IMR-90 (cell line): Measurements from ENCODE around the gene RUSC1. TPM values are rescaled to one million over a fixed set of nuclear protein-coding genes. Genes with fewer than 3 reads are reported as not detected.

Experiments
- ATAC-seq: fragments of 200-7000 bp; cut with Tn5 transposase; 2 replicates; pipeline ENCODE4 v1.9.1; 2020; ENCODE audit warnings: low read depth, mild to moderate bottlenecking, moderate library complexity
- BruUV-seq: library from RNA; stranded (reverse); fragments of 400-500 nt; replicated peaks from 2 replicates; lab custom pipeline; 2021; lab: Mats Ljungman, UMichigan
- CTCF ChIA-PET: fragments of 300-600 bp; formaldehyde crosslinking; extraction: SDS; loops from one replicate; lab custom pipeline; 2021; ENCODE audit warnings: antibody characterized with exemption; lab: Yijun Ruan, JAX
- POLR2A ChIA-PET: fragments of 300-600 bp; sonication (Branson Sonifier 250); formaldehyde crosslinking; loops from one replicate; lab custom pipeline; 2022; ENCODE audit warnings: antibody characterized with exemption; ENCODE audit not compliant: unreplicated experiment; lab: Charles Lee
- DNase-seq: peaks from one replicate; pipeline ENCODE4 v3.0.0; 2013
- H2AFZ ChIP-seq: replicated peaks from 2 replicates; pipeline ENCODE3; 2013; ENCODE audit warnings: low read length, mild to moderate bottlenecking; ENCODE audit not compliant: poor library complexity
- H2AK5ac ChIP-seq: 2 replicates; pipeline ENCODE4 v1.6.1; 2013; ENCODE audit warnings: low read depth, low read length, inconsistent platforms
- H2AK9ac ChIP-seq: replicated peaks from 2 replicates; pipeline ENCODE3; 2013; ENCODE audit warnings: mild to moderate bottlenecking, low read depth, low read length, moderate library complexity; ENCODE audit not compliant: poor library complexity
- H2BK120ac ChIP-seq: 2 replicates; pipeline ENCODE4 v1.6.1; 2013; ENCODE audit warnings: low read depth, low read length, inconsistent platforms
- H2BK15ac ChIP-seq: 3 replicates; pipeline ENCODE4 v1.6.1; 2013; ENCODE audit warnings: low read depth, low read length, inconsistent platforms
- H2BK20ac ChIP-seq: 2 replicates; pipeline ENCODE4 v1.6.1; 2013; ENCODE audit warnings: low read depth, mild to moderate bottlenecking, inconsistent platforms, low read length, moderate library complexity
- H2BK5ac ChIP-seq: 2 replicates; pipeline ENCODE4 v1.6.1; 2013; ENCODE audit warnings: mild to moderate bottlenecking, low read depth, low read length, inconsistent platforms; ENCODE audit not compliant: poor library complexity, severe bottlenecking
- H3K14ac ChIP-seq: replicated peaks from 2 replicates; pipeline ENCODE4 v1.6.1; 2013; ENCODE audit warnings: low read depth, low read length, inconsistent platforms
- H3K18ac ChIP-seq: 2 replicates; pipeline ENCODE4 v1.6.1; 2013; ENCODE audit warnings: low read depth, low read length, control low read depth
- H3K23ac ChIP-seq: 2 replicates; pipeline ENCODE4 v1.6.1; 2013; ENCODE audit warnings: low read depth, low read length, inconsistent platforms
- H3K27ac ChIP-seq: 2 replicates; pipeline ENCODE4 v1.5.1; 2013; ENCODE audit warnings: mild to moderate bottlenecking, control low read depth, low read length; ENCODE audit not compliant: insufficient read depth
- H3K27me3 ChIP-seq: 2 replicates; pipeline ENCODE4 v1.6.1; 2013; ENCODE audit warnings: low read length; ENCODE audit not compliant: control insufficient read depth, insufficient read depth
- H3K36me3 ChIP-seq: 2 replicates; pipeline ENCODE4 v1.6.1; 2013; ENCODE audit warnings: low read length, mixed read lengths; ENCODE audit not compliant: control insufficient read depth, insufficient read depth
- H3K4ac ChIP-seq: 2 replicates; pipeline ENCODE4 v1.6.1; 2013; ENCODE audit warnings: low read depth, low read length, inconsistent platforms
- H3K4me1 ChIP-seq: 2 replicates; pipeline ENCODE4 v1.6.1; 2013; ENCODE audit warnings: low read length, mixed read lengths; ENCODE audit not compliant: control insufficient read depth, insufficient read depth
- H3K4me2 ChIP-seq: 2 replicates; pipeline ENCODE4 v1.6.1; 2013; ENCODE audit warnings: low read depth, mild to moderate bottlenecking, control low read depth, low read length, moderate library complexity
- H3K4me3 ChIP-seq: 2 replicates; pipeline ENCODE4 v1.5.1; 2013; ENCODE audit warnings: low read depth, mild to moderate bottlenecking, control low read depth, low read length, moderate library complexity; ENCODE audit not compliant: insufficient read depth
- H3K56ac ChIP-seq: 2 replicates; pipeline ENCODE4 v1.6.1; 2013; ENCODE audit warnings: low read length, inconsistent platforms; ENCODE audit not compliant: insufficient read depth; ENCODE audit errors: extremely low read depth
- H3K79me1 ChIP-seq, 2 experiments: 2 replicates each; pipeline ENCODE4 v1.6.1; 2013; ENCODE audit warnings: low read length in 2 of 2, inconsistent platforms in 1 of 2, low read depth in 1 of 2
- H3K9ac ChIP-seq: 2 replicates; pipeline ENCODE4 v1.6.1; 2013; ENCODE audit warnings: low read depth, low read length, control low read depth
- H3K9me1 ChIP-seq: 2 replicates; pipeline ENCODE4 v1.6.1; 2013; ENCODE audit warnings: low read length, inconsistent platforms; ENCODE audit not compliant: insufficient read depth
- H3K9me3 ChIP-seq: 2 replicates; pipeline ENCODE4 v1.6.1; 2013; ENCODE audit warnings: low read length; ENCODE audit not compliant: control insufficient read depth, insufficient read depth
- H4K20me1 ChIP-seq: 2 replicates; pipeline ENCODE4 v1.6.1; 2013; ENCODE audit warnings: low read length, inconsistent platforms; ENCODE audit not compliant: insufficient read depth
- H4K5ac ChIP-seq: 2 replicates; pipeline ENCODE4 v1.6.1; 2013; ENCODE audit warnings: mild to moderate bottlenecking, low read depth, low read length, control low read depth
- H4K8ac ChIP-seq, 2 experiments: 2 replicates each; pipeline ENCODE4 v1.6.1; 2013; ENCODE audit warnings: low read depth in 2 of 2, low read length in 2 of 2, control low read depth in 1 of 2, inconsistent platforms in 1 of 2
- H4K91ac ChIP-seq: 2 replicates; pipeline ENCODE4 v1.6.1; 2013; ENCODE audit warnings: low read depth, low read length, inconsistent platforms; ENCODE audit not compliant: insufficient read depth
- BHLHE40 ChIP-seq: fragments of 150-350 bp; IDR thresholded peaks from 2 replicates; pipeline ENCODE4 v1.6.1; 2016; ENCODE audit warnings: mild to moderate bottlenecking, low read depth, low read length
- CHD1 ChIP-seq: IDR thresholded peaks from 2 replicates; pipeline ENCODE4 v1.6.1; 2012; ENCODE audit warnings: low read depth, low read length, improper control_type of control experiment
- CTCF ChIP-seq: conservative IDR thresholded peaks from 2 replicates; pipeline ENCODE4 v1.5.1; 2012; ENCODE audit warnings: mild to moderate bottlenecking, low read depth, low read length, improper control_type of control experiment
- FOS ChIP-seq: fragments of 150-350 bp; IDR thresholded peaks from 2 replicates; pipeline ENCODE4 v1.6.1; 2016; ENCODE audit warnings: low read depth, low read length
- MXI1 ChIP-seq: IDR thresholded peaks from 2 replicates; pipeline ENCODE4 v1.6.1; 2012; ENCODE audit warnings: low read depth, mild to moderate bottlenecking, low read length, moderate library complexity, borderline replicate concordance
- WGBS, 2 experiments: methylation state at CpG; one replicate each; pipeline versions ENCODE4 v1.1.5 to v1.1.7; 2013; ENCODE audit warnings: missing lambda C conversion rate in 2 of 2; ENCODE audit not compliant: insufficient read length in 1 of 2; ENCODE audit errors: extremely low coverage in 2 of 2; 5-methylcytosine and 5-hydroxymethylcytosine counted together
- dilution Hi-C: fragments of 300-500 bp; cut with HindIII; formaldehyde crosslinking; loops from one replicate; pipeline ENCODE4 v1.14.3; 2018; ENCODE audit warnings: low sequenced_read_pairs; ENCODE audit not compliant: unreplicated experiment
- in situ Hi-C: fragments of 300-500 bp; cut with MboI; formaldehyde crosslinking; loops from 3 replicates; pipeline ENCODE4 v1.14.3; 2019; ENCODE audit warnings: low sequenced_read_pairs, inconsistent platforms, mixed read lengths
- intact Hi-C: fragments of 100-400 bp; cut with micrococcal nuclease; formaldehyde crosslinking; loops from 2 replicates; pipeline ENCODE4 v1.10.0; 2022
- polyA plus RNA-seq, 3 experiments: library from polyadenylated mRNA; depleted of rRNA; stranded (reverse); fragments of >200 nt; gene quantifications; 2 replicates each; pipeline ENCODE4 v1.2.3, GENCODE V29; 2012; ENCODE audit warnings: low replicate concordance in 1 of 3
- total RNA-seq: library from RNA; depleted of rRNA; stranded (reverse); fragments of >200 nt; gene quantifications from 2 replicates; pipeline ENCODE4 v1.2.3, GENCODE V29; 2012

The RUSC1 gene
- total and polyA plus RNA-seq, 2 of the 4 experiments (the other 2 are of a cell fraction) = 4.1 to 31.4 TPM

GRCh38 chr1:155305881-155306391 lies 14.8 kb upstream of the RUSC1 start:
- Histone ChIP-seq H2BK120ac (no peak overlapping the region), H3K9ac (no peak overlapping the region), H4K5ac (no peak overlapping the region), H3K56ac (no peak overlapping the region), H2AFZ (peak overlapping the region; percentile 72), H3K23ac (no peak overlapping the region; the same call in 1 of the 2 replicates), H3K27ac (no peak overlapping the region), H4K20me1 (no peaks in the 10 kb centered on the region), H3K18ac (no peak overlapping the region), H2AK9ac (peak overlapping the region; percentile 42), H3K9me3 (no peaks in the 10 kb centered on the region), H3K79me1 (peaks cover 4 to 20% of the 10 kb centered on the region in 2 experiments; a peak in 3 of 4 replicates), H3K27me3 (peaks cover 2% of the 10 kb centered on the region; the same call in 1 of the 2 replicates), H3K36me3 (no peaks in the 10 kb centered on the region), H4K91ac (no peak overlapping the region), H3K4me1 (peaks cover 4% of the 10 kb centered on the region), H3K4me3 (no peak overlapping the region), H3K9me1 (peaks cover 7% of the 10 kb centered on the region; the same call in 1 of the 2 replicates), H2BK20ac (no peak overlapping the region), H2AK5ac (no peak overlapping the region), H2BK15ac (no peak overlapping the region), H3K4ac (peak overlapping the region; percentile 51; the same call in 1 of the 2 replicates), H3K4me2 (no peak overlapping the region), H4K8ac (no peak overlapping the region), H3K14ac (no peak overlapping the region), H2BK5ac (no peak overlapping the region)
- POLR2A ChIA-PET = no interaction called here
- no TSS peak for BruUV-seq
- intact Hi-C loops = loop anchor here (5.0 kb wide), 1 partner anchor 44 kb away; the partner anchor contains the start of gene SCAMP3
- in situ Hi-C loops = no loop called here
- TF ChIP-seq CHD1 (no peak), CTCF (no peak), BHLHE40 (no peak), FOS (no peak), MXI1 (no peak)
- CTCF ChIA-PET = no interaction called here
- dilution Hi-C loops = no loop called here
- DNase-seq (no peak), ATAC-seq (no peak)
- WGBS, 2 experiments = 20% methylated on average over 1 of the region's 7 CpGs; no CpG with 5 or more reads in 1 of the 2 experiments
